HG03159 (cell line): ENCODE data around the gene CTDP1.
A peak's percentile ranks its signal among the peaks of the same experiment; 100 is the strongest.

ENCODE experiments used
- ATAC-seq: cut with Tn5 transposase; IDR thresholded peaks from one replicate; pipeline ENCODE4 v1.9.1; 2021; ENCODE audit warnings: mild to moderate bottlenecking, moderate library complexity; ENCODE audit not compliant: unreplicated experiment

CTDP1 gene

GRCh38 chr18:79790996-79791972, 111.7 kb downstream of the CTDP1 start:
- ATAC-seq = no peak

- no peak for ATAC-seq
These were observed 112.7 kb downstream of the CTDP1 start for GRCh38 chr18:79792096-79792987.

GRCh38 chr18:79792988-79793355, 113.4 kb downstream of the CTDP1 start:
- ATAC-seq = peak; percentile 61

GRCh38 chr18:79794846-79795245, 115.2 kb downstream of the CTDP1 start:
- no peak for ATAC-seq

GRCh38 chr18:79795446-79795845, 115.8 kb downstream of the CTDP1 start:
- no peak for ATAC-seq

GRCh38 chr18:79796016-79796415, 116.4 kb downstream of the CTDP1 start:
- no peak for ATAC-seq

- ATAC-seq = no peak
These were observed 117.2 kb downstream of the CTDP1 start for GRCh38 chr18:79796531-79797405.

GRCh38 chr18:79797518-79798345, 118.1 kb downstream of the CTDP1 start, which contains the start of gene KCNG2:
Gene KCNG2 (plus strand): TSS chr18:79797938. CDS start chr18:79863668, 65,730 bp downstream.
- ATAC-seq = no peak

- ATAC-seq = no peak
These were observed 118.9 kb downstream of the CTDP1 start for GRCh38 chr18:79798346-79798998.

- no peak for ATAC-seq
These were observed 119.4 kb downstream of the CTDP1 start for GRCh38 chr18:79798999-79799370.

GRCh38 chr18:79799619-79800370, 120.2 kb downstream of the CTDP1 start:
- no peak for ATAC-seq

GRCh38 chr18:79800371-79801180, 121.0 kb downstream of the CTDP1 start:
- ATAC-seq = no peak

GRCh38 chr18:79801217-79801616, 121.6 kb downstream of the CTDP1 start:
- no peak for ATAC-seq

GRCh38 chr18:79801641-79802040, 122.0 kb downstream of the CTDP1 start:
- ATAC-seq = no peak

- no peak for ATAC-seq
These were observed 122.7 kb downstream of the CTDP1 start for GRCh38 chr18:79802298-79802697.

- ATAC-seq = no peak
These were observed 124.0 kb downstream of the CTDP1 start for GRCh38 chr18:79803611-79804051.
